Pancreas (tissue), 10 donors: ENCODE data around the gene CLCNKB. TPM values are rescaled to one million over a fixed set of nuclear protein-coding genes. Genes with fewer than 3 reads are reported as not detected.

Experiments
- ATAC-seq, 4 donors: fragments of 200-7000 bp; cut with Tn5 transposase; one replicate each; pipeline versions ENCODE4 v1.8.0 to v1.9.1; 2020; ENCODE audit warnings: mild to moderate bottlenecking in 4 of 4, moderate library complexity in 4 of 4
- DNase-seq, 6 donors: peaks; one replicate each; pipeline ENCODE4 v3.0.0-alpha.2; 2020
- FAIRE-seq: peaks from 2 replicates; lab custom pipeline; 2012; peaks lifted over from hg19 to GRCh38; lab: Jason Lieb, UNC
- H3K27ac ChIP-seq, 4 donors: fragments of 200-600 bp; sonication (generic); 1 replicate in 3 of 4; 2 replicates in 1 of 4; pipeline versions ENCODE4 v1.5.0 to v1.8.0; 2020
- H3K27me3 ChIP-seq, 4 donors: fragments of 200-600 bp; one replicate each; pipeline ENCODE4 v1.8.0; 2021
- H3K36me3 ChIP-seq, 3 donors: fragments of 200-600 bp; sonication (generic) in 1 of 3; one replicate each; pipeline versions ENCODE4 v1.5.0 to v1.8.0; 2020 to 2021
- H3K4me1 ChIP-seq, 3 donors: fragments of 200-600 bp; one replicate each; pipeline ENCODE4 v1.8.0; 2021
- H3K4me3 ChIP-seq, 4 donors: fragments of 200-600 bp; sonication (generic) in 2 of 4; one replicate each; pipeline versions ENCODE4 v1.5.0 to v1.8.0; 2020 to 2021
- H3K9me3 ChIP-seq, 4 donors: fragments of 200-600 bp; one replicate each; pipeline ENCODE4 v1.8.0; 2021
- WGBS, 2 donors: extraction: QIAGEN DNeasy Blood & Tissue Kit; methylation state at CpG; one replicate each; pipeline ENCODE4 v1.1.7; 2013; 5-methylcytosine and 5-hydroxymethylcytosine counted together
- intact Hi-C, 3 donors: fragments of 100-400 bp; cut with DNase I; formaldehyde crosslinking; loops; one replicate each; pipeline versions ENCODE4 v1.11.1 to v1.14.2; 2022
- polyA plus RNA-seq, 2 donors: library from polyadenylated mRNA; stranded (reverse); fragments of 200-250 nt; gene quantifications; one replicate each; pipeline ENCODE4 v1.2.3, GENCODE V29; 2013
- total RNA-seq, 6 donors: library from RNA; stranded (reverse); fragmentation: NEBNext Ultra II Directional in 4 of 6; extraction: Animal tissue kit (Norgen Biotek cat#: 25700) in 4 of 6; gene quantifications; one replicate each; pipeline versions ENCODE4 v1.2.1 to v1.2.4, GENCODE V29; 2021 to 2023
- TF ChIP-seq, protein P1 (sequence below), 4 donors: fragments of 200-600 bp; sonication (generic) in 3 of 4; IDR thresholded peaks; one replicate each; pipeline versions ENCODE4 v1.5.0 to v1.8.0; 2021; ENCODE audit warnings: antibody characterized with exemption in 4 of 4
- donor health status: healthy with polysubstance abuse.
- donor health status: DM: no; HTN: no; CAD: no; lungs with moderate emphysema.
- donor health status: DM: no; HTN: no; CAD: no.
- donor health status: control.
- donor health status: control.
- donor health status: Bipolar disorder and iron deficiency.
- donor health status: DM: yes; HTN: yes; CAD: no.
- donor health status: DM: no; HTN: no; CAD: no.
- donor health status: DM: no; HTN: no; CAD: no.
- donor health status: DM: yes; HTN: yes; CAD: no.

The CLCNKB gene
- total and polyA plus RNA-seq, 8 donors: 0.54 to 1.7 (median 0.93) TPM

DNA sequence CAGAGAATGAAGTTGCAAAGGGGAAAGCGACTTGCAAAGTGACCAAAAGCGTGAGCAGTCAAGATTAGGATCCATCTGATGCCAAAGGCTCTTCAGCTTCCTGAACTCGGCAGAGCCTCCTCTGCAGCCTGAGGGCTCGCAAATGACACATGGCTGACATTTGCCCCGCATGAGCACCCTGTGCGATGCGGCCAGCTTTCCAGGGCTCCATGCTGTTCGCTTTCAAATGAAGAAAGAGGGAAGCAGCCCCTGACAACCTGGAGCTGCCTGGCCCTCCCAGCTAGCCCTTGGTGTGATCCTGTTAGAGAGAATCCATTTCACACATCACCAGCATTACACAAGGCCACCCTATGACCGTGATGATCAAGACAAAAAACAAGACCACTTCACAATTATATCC lies 50.0 kb downstream of the CLCNKB start:
- DNase-seq (no peak), FAIRE-seq (no peak), ATAC-seq (peak in 2 of 4 donors; percentile 3 to 4)
- Histone ChIP-seq H3K9me3 (no peaks in the 10 kb centered on the region), H3K36me3 (no peaks in the 10 kb centered on the region), H3K4me1 (peaks cover 22 to 32% (median 28%) of the 10 kb centered on the region in 3 donors), H3K27me3 (no peaks in the 10 kb centered on the region), H3K4me3 (no peak overlapping the region), H3K27ac (peak overlapping the region in 3 of 4 donors; percentile 22 to 50 (median 25))
- intact Hi-C loops: no loop called here
- TF ChIP-seq, protein P1, sequence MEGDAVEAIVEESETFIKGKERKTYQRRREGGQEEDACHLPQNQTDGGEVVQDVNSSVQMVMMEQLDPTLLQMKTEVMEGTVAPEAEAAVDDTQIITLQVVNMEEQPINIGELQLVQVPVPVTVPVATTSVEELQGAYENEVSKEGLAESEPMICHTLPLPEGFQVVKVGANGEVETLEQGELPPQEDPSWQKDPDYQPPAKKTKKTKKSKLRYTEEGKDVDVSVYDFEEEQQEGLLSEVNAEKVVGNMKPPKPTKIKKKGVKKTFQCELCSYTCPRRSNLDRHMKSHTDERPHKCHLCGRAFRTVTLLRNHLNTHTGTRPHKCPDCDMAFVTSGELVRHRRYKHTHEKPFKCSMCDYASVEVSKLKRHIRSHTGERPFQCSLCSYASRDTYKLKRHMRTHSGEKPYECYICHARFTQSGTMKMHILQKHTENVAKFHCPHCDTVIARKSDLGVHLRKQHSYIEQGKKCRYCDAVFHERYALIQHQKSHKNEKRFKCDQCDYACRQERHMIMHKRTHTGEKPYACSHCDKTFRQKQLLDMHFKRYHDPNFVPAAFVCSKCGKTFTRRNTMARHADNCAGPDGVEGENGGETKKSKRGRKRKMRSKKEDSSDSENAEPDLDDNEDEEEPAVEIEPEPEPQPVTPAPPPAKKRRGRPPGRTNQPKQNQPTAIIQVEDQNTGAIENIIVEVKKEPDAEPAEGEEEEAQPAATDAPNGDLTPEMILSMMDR (IDR thresholded peaks at IDR 0.05): no peak
- WGBS, 2 donors: 51 to 63% methylated on average over 9 of the region's 9 CpGs

- Histone ChIP-seq H3K27me3 (no peaks in the 10 kb centered on the region), H3K27ac (peak overlapping the region in 1 of 4 donors; percentile 25), H3K36me3 (no peaks in the 10 kb centered on the region), H3K4me1 (peaks cover 22 to 32% (median 28%) of the 10 kb centered on the region in 3 donors), H3K9me3 (no peaks in the 10 kb centered on the region), H3K4me3 (no peak overlapping the region)
- WGBS, 2 donors: 46 to 59% methylated on average over 21 of the region's 21 CpGs
- DNase-seq: peak in 5 of 6 donors; percentile 71 to 81 (median 78)
- intact Hi-C loops: no loop called here
- FAIRE-seq: no peak
- TF ChIP-seq, protein P1 (IDR thresholded peaks at IDR 0.05): no peak
- ATAC-seq: peak; percentile 81 to 88 (median 85)
These were observed 51.0 kb downstream of the CLCNKB start for GRCh38 chr1:16094453-16095158.

DNA sequence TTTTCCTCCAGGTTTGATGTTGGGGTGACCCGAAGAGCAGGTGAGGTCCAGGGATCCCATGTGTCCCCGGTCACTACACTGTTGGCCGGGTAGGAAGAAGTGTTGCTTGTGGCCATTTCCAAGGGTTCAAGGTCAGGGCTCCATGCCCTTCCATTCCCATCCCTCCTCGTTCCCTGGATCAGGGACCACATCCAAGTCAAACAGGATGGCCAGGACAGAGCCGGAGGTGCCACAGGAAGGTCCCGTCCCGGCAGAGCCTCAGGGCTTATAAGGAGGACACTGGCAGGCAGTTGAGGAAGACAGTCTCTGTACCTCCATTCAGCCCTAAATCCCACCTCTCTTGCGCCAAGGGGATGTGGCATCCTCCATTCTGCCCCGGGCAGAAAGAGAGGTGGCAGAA lies 51.9 kb downstream of the CLCNKB start:
- ATAC-seq: peak in 2 of 4 donors; percentile 3 to 6
- DNase-seq: no peak
- H3K27ac ChIP-seq: no peak overlapping the region
- H3K36me3 ChIP-seq: no peaks in the 10 kb centered on the region
- H3K4me1 ChIP-seq: peaks cover 22 to 32% (median 28%) of the 10 kb centered on the region in 3 donors
- no peaks in the 10 kb centered on the region for H3K27me3 ChIP-seq
- H3K4me3 ChIP-seq: no peak overlapping the region
- intact Hi-C loops: no loop called here
- TF ChIP-seq, protein P1 (IDR thresholded peaks at IDR 0.05): no peak
- 29 to 40% methylated on average over 9 of the region's 9 CpGs for WGBS, 2 donors
- FAIRE-seq: no peak
- no peaks in the 10 kb centered on the region for H3K9me3 ChIP-seq

- H3K4me3 ChIP-seq: no peak overlapping the region
- H3K27ac ChIP-seq: no peak overlapping the region
- H3K4me1 ChIP-seq: peaks cover 6 to 11% (median 8%) of the 10 kb centered on the region in 3 donors
- H3K36me3 ChIP-seq: no peaks in the 10 kb centered on the region
- intact Hi-C loops: no loop called here
- TF ChIP-seq, protein P1 (IDR thresholded peaks at IDR 0.05): no peak
- FAIRE-seq: no peak
- H3K27me3 ChIP-seq: no peaks in the 10 kb centered on the region
- no peak for DNase-seq
- WGBS, 2 donors: 95 to 97% methylated on average over 1 of the region's 1 CpG
- H3K9me3 ChIP-seq: no peaks in the 10 kb centered on the region
- ATAC-seq: no peak
These were observed 55.8 kb downstream of the CLCNKB start for GRCh38 chr1:16099412-16099811.

GRCh38 chr1:16101623-16102022 lies 58.0 kb downstream of the CLCNKB start:
- ATAC-seq: no peak
- no peak overlapping the region for H3K4me3 ChIP-seq
- WGBS, 2 donors: 66 to 75% methylated on average over 9 of the region's 9 CpGs
- no peaks in the 10 kb centered on the region for H3K9me3 ChIP-seq
- TF ChIP-seq, protein P1 (IDR thresholded peaks at IDR 0.05): no peak
- no peaks in the 10 kb centered on the region for H3K36me3 ChIP-seq
- no peak overlapping the region for H3K27ac ChIP-seq
- intact Hi-C loops: no loop called here
- no peak for FAIRE-seq
- DNase-seq: peak in 1 of 6 donors; percentile 2
- no peaks in the 10 kb centered on the region for H3K4me1 ChIP-seq
- no peaks in the 10 kb centered on the region for H3K27me3 ChIP-seq
